ENCODE measurements around the gene EN2.

GRCh38 chr7:155470686-155471638 is 13.0 kb downstream of the EN2 start:
- TF ChIP-seq POLR2A (IDR thresholded peaks at IDR 0.05; ENCODE audit: low read depth, low read length) (no peak), TAF1 (IDR thresholded peaks at IDR 0.05; ENCODE audit: borderline replicate concordance, low read depth, low read length) (no peak)

Measured in GM12892 (cell line).